ENCODE measurements around the gene HIVEP3.

- TF ChIP-seq REST (IDR thresholded peaks at IDR 0.05; ENCODE audit: insufficient read depth in 1 of 2, low read depth in 2 of 2, low read length in 1 of 2): no peak
- TF ChIP-seq CTCF (IDR thresholded peaks at IDR 0.05): no peak
- no peak for TF ChIP-seq POLR2AphosphoS5 (IDR thresholded peaks at IDR 0.05; ENCODE audit: low read depth, low read length)
- no peak for TF ChIP-seq TCF7L2 (IDR thresholded peaks at IDR 0.05; ENCODE audit: low read depth, low read length)
- no peak for TF ChIP-seq SIN3A (IDR thresholded peaks at IDR 0.05; ENCODE audit: borderline replicate concordance, insufficient read depth, low read depth, low read length)
Observed at GRCh38 chr1:41673806-41674205, 244.9 kb downstream of the HIVEP3 start.

All from Panc1 (cell line).